Measurements from ENCODE around the gene SPIRE1.

SPIRE1 gene

GRCh38 chr18:12520442-12520992 is 137.4 kb downstream of the SPIRE1 start:
- no peak overlapping the region for H2AK5ac ChIP-seq (ENCODE audit: low read length, severe bottlenecking)
- H3K9me3 ChIP-seq (ENCODE audit: control insufficient read depth, low read length) = no peaks in the 10 kb centered on the region
- no peak overlapping the region for H2BK5ac ChIP-seq (ENCODE audit: low read depth, low read length, poor library complexity, severe bottlenecking)
- H3K9ac ChIP-seq (ENCODE audit: low read length) = peak overlapping the region; percentile 28
- H3K79me1 ChIP-seq (replicated peaks; ENCODE audit: low read length, poor library complexity, severe bottlenecking) = peaks cover 20% of the 10 kb centered on the region
- no peaks in the 10 kb centered on the region for H3K36me3 ChIP-seq (ENCODE audit: control insufficient read depth in 1 of 2, insufficient read depth in 2 of 2, low read depth in 1 of 2, low read length in 2 of 2)
- no peak overlapping the region for H4K8ac ChIP-seq (ENCODE audit: low read length)
- no peaks in the 10 kb centered on the region for H3K27me3 ChIP-seq (ENCODE audit: control insufficient read depth in 1 of 2, insufficient read depth in 1 of 2, low read length in 2 of 2)
- no peak overlapping the region for H2BK15ac ChIP-seq (ENCODE audit: low read depth, poor library complexity, severe bottlenecking)
- H3K4me3 ChIP-seq (ENCODE audit: insufficient read depth in 1 of 2, low read depth in 1 of 2, low read length in 2 of 2) = no peak overlapping the region
- no peak overlapping the region for H2BK120ac ChIP-seq (ENCODE audit: low read depth, low read length)
- H3K4ac ChIP-seq (ENCODE audit: low read depth in 1 of 2, low read length in 2 of 2) = no peak overlapping the region
- no peak overlapping the region for H3K23ac ChIP-seq (ENCODE audit: low read length in 2 of 2)
- peak; percentile 25 for DNase-seq
- no peak overlapping the region for H2BK12ac ChIP-seq (ENCODE audit: low read length in 2 of 2)
- no peak overlapping the region for H2AFZ ChIP-seq (ENCODE audit: low read depth, low read length)
- no peak overlapping the region for H3K14ac ChIP-seq (ENCODE audit: low read length in 2 of 2)
- H4K91ac ChIP-seq (ENCODE audit: low read length) = no peak overlapping the region
- peaks cover 6% of the 10 kb centered on the region for H3K4me1 ChIP-seq (ENCODE audit: control insufficient read depth, insufficient read depth, low read depth, low read length)
- H3K4me2 ChIP-seq (ENCODE audit: low read length, poor library complexity, severe bottlenecking) = no peak overlapping the region
- H3K18ac ChIP-seq (ENCODE audit: low read depth in 1 of 2, low read length in 2 of 2) = no peak overlapping the region
- H3K27ac ChIP-seq (ENCODE audit: low read length, poor library complexity, severe bottlenecking) = no peak overlapping the region
- WGBS = 17% methylated on average over 3 of the region's 5 CpGs

DNA sequence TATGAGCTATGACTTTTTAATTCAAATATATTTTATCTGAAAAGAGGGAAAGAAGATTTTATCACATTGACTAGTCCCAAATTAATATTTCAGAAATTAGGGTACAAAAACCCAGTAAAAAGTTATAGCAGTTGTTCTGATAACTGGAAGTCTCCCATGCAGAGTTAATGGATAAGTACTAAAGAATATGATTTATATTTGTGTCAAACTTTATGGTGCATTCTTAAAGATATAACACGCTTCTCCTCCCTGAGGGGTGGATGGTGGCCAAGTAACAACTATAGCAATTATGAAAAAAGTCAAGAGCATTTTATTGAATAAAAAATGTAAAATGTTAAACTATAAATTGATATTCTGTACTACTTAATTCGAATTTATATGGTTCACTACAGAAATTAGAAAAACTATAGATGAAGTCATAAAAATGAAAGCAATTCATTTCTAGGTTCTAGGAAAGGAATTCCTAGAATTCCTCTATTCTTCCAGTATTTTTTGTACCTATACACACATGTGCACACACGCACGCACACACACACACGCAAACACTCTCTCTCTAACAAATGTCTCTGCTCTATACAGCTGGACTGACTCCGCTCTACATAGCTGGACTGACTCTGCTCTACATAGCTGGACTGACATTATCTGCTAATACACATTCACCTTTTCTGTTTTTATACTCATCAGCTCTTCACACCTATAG is 138.9 kb downstream of the SPIRE1 start:
- no peak overlapping the region for H4K8ac ChIP-seq (ENCODE audit: low read length)
- no peak overlapping the region for H3K9ac ChIP-seq (ENCODE audit: low read length)
- H3K27ac ChIP-seq (ENCODE audit: low read length, poor library complexity, severe bottlenecking) = no peak overlapping the region
- H2BK120ac ChIP-seq (ENCODE audit: low read depth, low read length) = no peak overlapping the region
- no peak overlapping the region for H3K23ac ChIP-seq (ENCODE audit: low read length in 2 of 2)
- no peak overlapping the region for H3K4me3 ChIP-seq (ENCODE audit: insufficient read depth in 1 of 2, low read depth in 1 of 2, low read length in 2 of 2)
- H3K36me3 ChIP-seq (ENCODE audit: control insufficient read depth in 1 of 2, insufficient read depth in 2 of 2, low read depth in 1 of 2, low read length in 2 of 2) = no peaks in the 10 kb centered on the region
- no peak overlapping the region for H2BK12ac ChIP-seq (ENCODE audit: low read length in 2 of 2)
- H3K4ac ChIP-seq (ENCODE audit: low read depth in 1 of 2, low read length in 2 of 2) = no peak overlapping the region
- no peak overlapping the region for H2AFZ ChIP-seq (ENCODE audit: low read depth, low read length)
- H4K91ac ChIP-seq (ENCODE audit: low read length) = no peak overlapping the region
- H2BK5ac ChIP-seq (ENCODE audit: low read depth, low read length, poor library complexity, severe bottlenecking) = no peak overlapping the region
- H3K4me2 ChIP-seq (ENCODE audit: low read length, poor library complexity, severe bottlenecking) = no peak overlapping the region
- peaks cover 18% of the 10 kb centered on the region for H3K79me1 ChIP-seq (replicated peaks; ENCODE audit: low read length, poor library complexity, severe bottlenecking)
- H3K9me3 ChIP-seq (ENCODE audit: control insufficient read depth, low read length) = no peaks in the 10 kb centered on the region
- no peak overlapping the region for H3K14ac ChIP-seq (ENCODE audit: low read length in 2 of 2)
- H3K18ac ChIP-seq (ENCODE audit: low read depth in 1 of 2, low read length in 2 of 2) = no peak overlapping the region
- H3K4me1 ChIP-seq (ENCODE audit: control insufficient read depth, insufficient read depth, low read depth, low read length) = peaks cover 6% of the 10 kb centered on the region
- no peak overlapping the region for H2AK5ac ChIP-seq (ENCODE audit: low read length, severe bottlenecking)
- WGBS = 85% methylated on average over 4 of the region's 6 CpGs
- no peaks in the 10 kb centered on the region for H3K27me3 ChIP-seq (ENCODE audit: control insufficient read depth in 1 of 2, insufficient read depth in 1 of 2, low read length in 2 of 2)
- DNase-seq = no peak
- H2BK15ac ChIP-seq (ENCODE audit: low read depth, poor library complexity, severe bottlenecking) = no peak overlapping the region

- no peak overlapping the region for H3K14ac ChIP-seq (ENCODE audit: low read length in 2 of 2)
- no peak overlapping the region for H3K4me3 ChIP-seq (ENCODE audit: insufficient read depth in 1 of 2, low read depth in 1 of 2, low read length in 2 of 2)
- no peak overlapping the region for H2BK120ac ChIP-seq (ENCODE audit: low read depth, low read length)
- 100% methylated on average over 2 of the region's 2 CpGs for WGBS
- H3K4me1 ChIP-seq (ENCODE audit: control insufficient read depth, insufficient read depth, low read depth, low read length) = peaks cover 6% of the 10 kb centered on the region
- no peaks in the 10 kb centered on the region for H3K36me3 ChIP-seq (ENCODE audit: control insufficient read depth in 1 of 2, insufficient read depth in 2 of 2, low read depth in 1 of 2, low read length in 2 of 2)
- no peaks in the 10 kb centered on the region for H3K9me3 ChIP-seq (ENCODE audit: control insufficient read depth, low read length)
- no peak overlapping the region for H4K8ac ChIP-seq (ENCODE audit: low read length)
- no peak overlapping the region for H3K23ac ChIP-seq (ENCODE audit: low read length in 2 of 2)
- H2BK15ac ChIP-seq (ENCODE audit: low read depth, poor library complexity, severe bottlenecking) = no peak overlapping the region
- no peak overlapping the region for H2AK5ac ChIP-seq (ENCODE audit: low read length, severe bottlenecking)
- no peak overlapping the region for H2BK12ac ChIP-seq (ENCODE audit: low read length in 2 of 2)
- no peak overlapping the region for H3K18ac ChIP-seq (ENCODE audit: low read depth in 1 of 2, low read length in 2 of 2)
- no peak overlapping the region for H2BK5ac ChIP-seq (ENCODE audit: low read depth, low read length, poor library complexity, severe bottlenecking)
- H3K27ac ChIP-seq (ENCODE audit: low read length, poor library complexity, severe bottlenecking) = no peak overlapping the region
- no peak overlapping the region for H3K4me2 ChIP-seq (ENCODE audit: low read length, poor library complexity, severe bottlenecking)
- no peak overlapping the region for H4K91ac ChIP-seq (ENCODE audit: low read length)
- no peak overlapping the region for H3K4ac ChIP-seq (ENCODE audit: low read depth in 1 of 2, low read length in 2 of 2)
- H3K9ac ChIP-seq (ENCODE audit: low read length) = no peak overlapping the region
- no peak overlapping the region for H2AFZ ChIP-seq (ENCODE audit: low read depth, low read length)
- H3K27me3 ChIP-seq (ENCODE audit: control insufficient read depth in 1 of 2, insufficient read depth in 1 of 2, low read length in 2 of 2) = no peaks in the 10 kb centered on the region
- peak; percentile 39 for DNase-seq
- peaks cover 17% of the 10 kb centered on the region for H3K79me1 ChIP-seq (replicated peaks; ENCODE audit: low read length, poor library complexity, severe bottlenecking)
These were observed 139.6 kb downstream of the SPIRE1 start for GRCh38 chr18:12518326-12518725.

DNA sequence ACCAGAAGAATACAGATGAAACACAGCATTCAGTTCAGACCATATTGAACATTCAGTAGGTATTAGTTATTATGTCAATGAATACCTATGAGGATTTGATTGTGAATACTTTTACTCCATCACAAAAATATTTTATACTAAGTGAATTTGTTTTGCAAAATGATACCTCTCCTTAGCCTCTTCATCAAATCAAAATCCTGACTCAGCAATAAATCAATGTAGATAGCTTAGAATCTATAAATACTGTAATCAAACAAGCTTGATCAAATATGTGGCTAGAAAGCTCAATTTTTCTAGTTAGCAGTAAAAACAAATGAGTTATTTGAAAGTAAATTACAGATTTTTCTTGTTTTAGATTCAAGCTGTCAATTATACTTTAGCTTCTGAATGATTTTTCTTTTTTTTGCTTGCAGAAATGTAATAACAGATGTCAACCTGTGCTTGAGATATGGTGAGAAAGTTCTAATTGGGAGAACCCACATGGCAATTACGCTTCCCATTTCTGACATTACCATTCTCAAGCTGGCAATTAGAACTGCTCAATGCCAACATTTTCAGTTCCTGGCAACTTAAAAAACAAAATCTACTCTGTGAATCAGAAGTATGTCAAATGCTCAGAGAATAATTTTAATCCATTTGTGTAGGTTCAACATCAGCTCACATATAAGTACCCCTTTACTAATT is 140.6 kb downstream of the SPIRE1 start:
- no peak overlapping the region for H3K18ac ChIP-seq (ENCODE audit: low read depth in 1 of 2, low read length in 2 of 2)
- peaks cover 6% of the 10 kb centered on the region for H3K4me1 ChIP-seq (ENCODE audit: control insufficient read depth, insufficient read depth, low read depth, low read length)
- H3K9me3 ChIP-seq (ENCODE audit: control insufficient read depth, low read length) = no peaks in the 10 kb centered on the region
- H2BK120ac ChIP-seq (ENCODE audit: low read depth, low read length) = no peak overlapping the region
- H3K14ac ChIP-seq (ENCODE audit: low read length in 2 of 2) = no peak overlapping the region
- H3K27ac ChIP-seq (ENCODE audit: low read length, poor library complexity, severe bottlenecking) = no peak overlapping the region
- DNase-seq = no peak
- no peak overlapping the region for H3K4me3 ChIP-seq (ENCODE audit: insufficient read depth in 1 of 2, low read depth in 1 of 2, low read length in 2 of 2)
- no peak overlapping the region for H2BK12ac ChIP-seq (ENCODE audit: low read length in 2 of 2)
- H4K8ac ChIP-seq (ENCODE audit: low read length) = no peak overlapping the region
- no peak overlapping the region for H2AK5ac ChIP-seq (ENCODE audit: low read length, severe bottlenecking)
- WGBS = 100% methylated on average over 1 of the region's 1 CpG
- H3K79me1 ChIP-seq (replicated peaks; ENCODE audit: low read length, poor library complexity, severe bottlenecking) = peaks cover 15% of the 10 kb centered on the region
- no peak overlapping the region for H3K23ac ChIP-seq (ENCODE audit: low read length in 2 of 2)
- H3K9ac ChIP-seq (ENCODE audit: low read length) = no peak overlapping the region
- H3K4me2 ChIP-seq (ENCODE audit: low read length, poor library complexity, severe bottlenecking) = no peak overlapping the region
- H3K36me3 ChIP-seq (ENCODE audit: control insufficient read depth in 1 of 2, insufficient read depth in 2 of 2, low read depth in 1 of 2, low read length in 2 of 2) = no peaks in the 10 kb centered on the region
- no peak overlapping the region for H2AFZ ChIP-seq (ENCODE audit: low read depth, low read length)
- no peaks in the 10 kb centered on the region for H3K27me3 ChIP-seq (ENCODE audit: control insufficient read depth in 1 of 2, insufficient read depth in 1 of 2, low read length in 2 of 2)
- H4K91ac ChIP-seq (ENCODE audit: low read length) = no peak overlapping the region
- H3K4ac ChIP-seq (ENCODE audit: low read depth in 1 of 2, low read length in 2 of 2) = no peak overlapping the region
- H2BK5ac ChIP-seq (ENCODE audit: low read depth, low read length, poor library complexity, severe bottlenecking) = no peak overlapping the region
- H2BK15ac ChIP-seq (ENCODE audit: low read depth, poor library complexity, severe bottlenecking) = no peak overlapping the region
